Measurements from ENCODE around the gene GGACT.
"Not testable (repeated sequence)": the region's sequence is repeated elsewhere in the genome, so short reads cannot be mapped to it uniquely, and the experiment has no call there.

The GGACT gene

GRCh38 chr13:100588331-100589177 lies at the start of gene GGACT:
Gene GGACT (minus strand): TSS chr13:100588789. CDS start chr13:100532591, 56,198 bp downstream.
- FAIRE-seq = no peak

DNA sequence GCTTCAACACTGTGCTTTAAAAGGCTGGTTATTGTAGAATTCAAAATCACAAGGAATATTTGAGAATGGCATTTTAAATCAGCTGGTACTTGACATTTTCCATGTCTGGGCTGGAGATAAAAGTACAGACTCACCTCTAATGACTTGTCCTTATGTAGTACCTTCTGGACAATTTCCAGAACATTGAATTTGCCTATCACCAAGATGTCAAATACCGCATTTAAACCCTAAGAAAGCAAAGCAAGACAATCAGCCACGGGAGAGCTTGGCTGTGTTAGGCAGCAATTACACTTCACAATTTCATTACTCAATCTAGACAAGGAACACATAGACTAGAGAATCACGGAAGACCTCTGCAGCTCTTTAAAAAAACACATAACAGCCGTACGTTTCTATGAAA lies 49.2 kb upstream of the GGACT start:
- no peak for FAIRE-seq

- FAIRE-seq = no peak
These were observed 48.8 kb upstream of the GGACT start for GRCh38 chr13:100637380-100637779.

GRCh38 chr13:100636441-100636840 lies 47.9 kb upstream of the GGACT start:
- no peak for FAIRE-seq

- no peak for FAIRE-seq
These were observed 47.4 kb upstream of the GGACT start for GRCh38 chr13:100636004-100636403.

- no peak for FAIRE-seq
These were observed 46.1 kb upstream of the GGACT start for GRCh38 chr13:100634696-100635095.

DNA sequence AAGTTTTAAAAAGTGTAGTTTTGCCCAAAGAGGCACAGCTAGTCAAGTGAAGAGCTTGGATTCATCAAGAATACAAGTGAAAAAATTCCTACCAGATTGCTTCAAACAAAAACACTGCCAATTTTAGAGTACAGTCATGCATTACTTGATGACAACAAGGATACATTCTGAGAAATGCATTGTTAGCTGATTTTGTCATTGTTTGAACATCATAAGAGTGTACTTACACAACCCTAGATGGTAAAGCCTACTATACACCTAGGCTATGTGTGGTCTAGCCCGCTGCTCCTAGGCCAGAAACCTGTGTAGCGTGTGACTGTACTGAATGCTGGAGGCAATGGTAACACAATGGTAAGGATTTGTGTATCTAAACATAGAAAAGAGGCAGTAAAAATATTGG lies 44.9 kb upstream of the GGACT start:
- FAIRE-seq = no peak

DNA sequence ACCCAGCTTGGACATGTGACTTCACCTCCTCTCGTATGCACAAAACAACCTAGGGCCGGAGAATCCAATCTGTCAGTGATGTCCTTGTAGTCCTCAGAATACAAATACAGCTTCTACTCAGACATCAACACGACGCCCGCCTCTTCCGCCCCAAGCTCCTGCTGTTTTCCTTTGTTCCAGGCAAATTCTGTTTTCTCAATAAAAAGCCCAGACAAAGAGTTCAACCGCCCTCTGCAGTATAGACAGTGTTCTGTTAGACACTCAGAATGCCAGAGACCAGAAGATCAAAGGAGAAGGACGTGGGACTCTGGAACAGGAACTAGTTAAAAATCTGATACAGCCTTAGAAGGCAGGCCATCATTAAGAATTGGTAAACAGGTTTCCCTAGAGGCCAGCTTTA lies 42.0 kb upstream of the GGACT start:
- no peak for FAIRE-seq

GRCh38 chr13:100627120-100627519 lies 38.5 kb upstream of the GGACT start:
- no peak for FAIRE-seq

- FAIRE-seq = no peak
These were observed 36.9 kb upstream of the GGACT start for GRCh38 chr13:100625447-100625846.

- FAIRE-seq = no peak
These were observed 32.2 kb upstream of the GGACT start for GRCh38 chr13:100620792-100621191.

DNA sequence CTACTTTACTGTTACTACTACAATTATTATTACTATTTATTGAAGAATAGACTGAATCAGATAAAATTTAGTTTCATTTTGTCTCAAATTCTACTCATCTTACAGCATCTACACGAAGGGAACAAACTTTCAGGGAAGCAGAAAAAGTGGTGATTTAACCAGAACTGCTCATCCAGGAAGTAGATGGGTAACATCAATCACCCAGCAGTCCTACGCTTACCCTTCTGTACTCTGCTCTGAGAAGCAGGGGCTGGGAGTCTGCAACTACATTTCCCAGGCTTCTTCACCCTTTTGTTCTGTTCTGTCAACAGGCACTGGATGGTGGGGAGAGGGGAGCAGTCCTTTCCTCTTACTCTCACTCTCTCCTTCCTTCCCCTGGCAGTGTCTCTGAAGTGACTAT lies 31.4 kb upstream of the GGACT start:
- FAIRE-seq = no peak

DNA sequence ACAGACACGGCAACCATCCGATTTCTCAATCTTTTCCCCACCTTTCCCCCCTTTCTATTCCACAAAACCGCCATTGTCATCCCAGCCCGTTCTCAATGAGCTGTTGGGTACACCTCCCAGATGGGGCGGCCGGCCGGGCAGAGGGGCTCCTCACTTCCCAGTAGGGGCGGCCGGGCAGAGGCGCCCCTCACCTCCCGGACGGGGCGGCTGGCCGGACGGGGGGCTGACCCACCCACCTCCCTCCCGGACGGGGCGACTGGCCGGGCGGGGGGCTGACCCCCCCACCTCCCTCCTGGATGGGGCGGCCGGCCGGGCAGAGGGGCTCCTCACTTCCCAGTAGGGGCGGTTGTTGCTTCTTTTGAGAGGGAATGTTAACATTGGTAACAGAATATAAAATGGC lies 30.3 kb upstream of the GGACT start:
- not testable (repeated sequence) for FAIRE-seq

- FAIRE-seq = no peak
These were observed 24.4 kb upstream of the GGACT start for GRCh38 chr13:100613031-100613430.

- no peak for FAIRE-seq
These were observed 23.3 kb upstream of the GGACT start for GRCh38 chr13:100611678-100612492.

- no peak for FAIRE-seq
These were observed 22.1 kb upstream of the GGACT start for GRCh38 chr13:100610391-100611347.

GRCh38 chr13:100608906-100609305 lies 20.3 kb upstream of the GGACT start:
- FAIRE-seq = no peak

- FAIRE-seq = no peak
These were observed 19.9 kb upstream of the GGACT start for GRCh38 chr13:100608489-100608888.

- FAIRE-seq = no peak
These were observed 16.5 kb upstream of the GGACT start for GRCh38 chr13:100604918-100605710.

- no peak for FAIRE-seq
These were observed 14.0 kb upstream of the GGACT start for GRCh38 chr13:100602493-100603111.

- FAIRE-seq = no peak
These were observed 13.1 kb upstream of the GGACT start for GRCh38 chr13:100601716-100602115.

DNA sequence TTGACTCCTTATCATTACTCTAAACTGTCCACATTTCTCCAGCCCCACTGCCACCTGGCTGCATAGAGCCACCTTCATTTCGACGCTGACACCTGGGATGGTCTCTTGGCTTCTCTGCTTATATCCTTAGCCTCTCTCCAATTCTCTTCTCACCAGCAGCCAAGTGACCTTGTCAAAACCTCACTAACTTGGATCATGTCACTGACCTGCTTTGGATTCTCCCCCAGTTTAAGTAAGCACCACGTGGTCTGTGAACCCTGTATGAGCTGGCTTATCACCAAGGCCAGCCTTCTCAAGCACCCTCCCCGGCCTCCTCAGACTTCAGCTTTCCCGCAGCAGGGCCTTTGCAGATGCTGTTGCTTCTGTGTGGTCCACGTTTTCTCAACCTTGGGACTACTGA lies 12.3 kb upstream of the GGACT start:
- no peak for FAIRE-seq
